ENCODE results near the gene OXCT2. TPM values are rescaled to one million over a fixed set of nuclear protein-coding genes. Genes with fewer than 3 reads are reported as not detected.
"Not testable (repeated sequence)": the region's sequence is repeated elsewhere in the genome, so short reads cannot be mapped to it uniquely, and the experiment has no call there.

The OXCT2 gene
- polyA plus RNA-seq (2012; rRNA removed), result 0.34 and 0.44 TPM in 2 replicates
- 0.26 and 0.28 TPM in 2 replicates for polyA plus RNA-seq (2012; cell fraction: cytosol; rRNA removed)
- polyA plus RNA-seq (2012; cell fraction: nucleus; rRNA removed), result 0.46 and 0.54 TPM in 2 replicates

DNA sequence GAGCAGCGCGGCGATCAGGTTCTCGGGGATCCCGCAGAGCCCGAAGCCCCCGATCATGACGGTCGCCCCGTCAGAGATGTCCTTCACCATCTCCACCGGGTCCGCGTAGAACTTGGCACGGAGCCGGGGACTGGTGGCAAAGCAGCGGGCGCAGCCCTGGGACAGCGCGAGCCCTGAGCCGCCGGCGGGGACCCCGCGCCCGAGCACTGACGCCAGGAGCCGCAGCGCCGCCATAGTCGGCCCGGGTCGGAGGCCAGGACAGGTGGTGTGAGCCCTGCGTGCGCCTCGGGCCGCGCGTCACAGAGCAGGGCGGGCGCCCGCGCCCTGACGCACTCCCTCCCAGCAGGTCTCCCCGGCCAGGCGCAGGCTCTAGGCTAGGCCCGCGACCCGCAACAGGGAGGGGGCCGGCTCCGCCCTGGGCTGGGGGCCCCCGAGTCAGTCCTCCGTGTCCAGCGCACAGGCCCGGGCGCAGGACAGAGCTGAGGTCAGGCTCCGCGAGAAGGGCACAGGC lies at the start of gene OXCT2:
OXCT2 (minus strand) TSS at position 327 of the 511 bp plus-strand sequence; CDS start at position 234, 93 bp downstream.
- CTCF ChIA-PET; H3K9me3 ChIP-seq; H4K20me1 ChIP-seq (ENCODE audit: insufficient read depth); H3K4me1 ChIP-seq (ENCODE audit: control insufficient read depth in 1 of 2, insufficient read depth in 2 of 2, low read depth in 1 of 2, low read length in 1 of 2); H3K36me3 ChIP-seq (replicated peaks in 1 of 2; ENCODE audit: control insufficient read depth in 1 of 2, insufficient read depth in 2 of 2, low read length in 1 of 2); H3F3A ChIP-seq (replicated peaks; ENCODE audit: insufficient read depth); H2AFZ ChIP-seq (ENCODE audit: low read depth); H3K4me2 ChIP-seq; H3K9ac ChIP-seq; DNase-seq; H3K4me3 ChIP-seq (ENCODE audit: low read depth in 2 of 2, low read length in 1 of 2); POLR2A ChIA-PET; H3K27ac ChIP-seq (ENCODE audit: low read depth in 2 of 2, low read length in 1 of 2); H3K79me2 ChIP-seq (ENCODE audit: insufficient read depth); H3K9me2 ChIP-seq; H3K27me3 ChIP-seq (ENCODE audit: insufficient read depth): not testable (repeated sequence)
- no CpG with 5 or more reads among the region's 57 CpGs for WGBS (ENCODE audit: low lambda C conversion rate)

DNA sequence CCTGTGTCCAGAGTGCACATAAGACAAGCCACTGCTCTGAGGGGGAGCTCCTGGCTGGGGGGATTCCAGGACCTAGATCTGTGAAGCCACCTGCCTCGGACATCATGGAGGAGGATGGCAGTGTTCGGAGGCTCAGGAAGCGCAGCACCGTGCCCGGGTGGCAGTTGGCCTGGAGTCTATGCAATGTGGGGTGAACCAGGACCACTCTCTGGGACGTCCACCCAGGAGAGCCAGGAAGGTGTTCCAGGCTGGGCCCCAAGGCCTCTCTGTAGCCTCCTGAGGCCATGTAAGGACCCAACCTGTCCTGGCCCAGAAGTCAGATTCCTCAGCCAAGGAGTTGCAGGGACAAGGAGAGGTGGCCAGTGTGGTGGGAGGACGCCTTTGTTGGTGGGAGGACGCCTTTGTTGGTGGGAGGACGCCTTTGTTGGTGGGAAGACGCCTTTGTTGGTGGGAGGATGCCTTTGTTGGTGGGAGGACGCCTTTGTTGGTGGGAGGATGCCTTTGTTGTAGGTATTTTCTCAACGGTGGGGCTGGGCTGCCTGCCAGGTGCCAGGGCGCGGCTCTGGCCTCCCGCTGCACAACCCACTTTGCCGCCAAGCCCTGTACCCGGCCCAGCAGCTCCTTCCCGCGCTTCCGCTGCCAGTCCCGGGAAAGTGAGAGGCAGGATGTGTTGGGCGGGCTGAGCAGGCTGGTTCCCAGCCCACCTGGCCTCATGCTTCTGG lies 48.1 kb upstream of the OXCT2 start:
- Histone ChIP-seq H3K27me3 (ENCODE audit: insufficient read depth) (no peaks in the 10 kb centered on the region), H3K4me2 (no peak overlapping the region), H4K20me1 (ENCODE audit: insufficient read depth) (no peaks in the 10 kb centered on the region), H3K36me3 (replicated peaks in 1 of 2; ENCODE audit: control insufficient read depth in 1 of 2, insufficient read depth in 2 of 2, low read length in 1 of 2) (no peaks in the 10 kb centered on the region), H3K79me2 (ENCODE audit: insufficient read depth) (no peaks in the 10 kb centered on the region), H3F3A (replicated peaks; ENCODE audit: insufficient read depth) (no peaks in the 10 kb centered on the region), H3K4me3 (ENCODE audit: low read depth in 2 of 2, low read length in 1 of 2) (no peak overlapping the region), H3K9me3 (no peaks in the 10 kb centered on the region), H3K9me2 (no peaks in the 10 kb centered on the region), H3K9ac (no peak overlapping the region), H2AFZ (ENCODE audit: low read depth) (no peak overlapping the region), H3K4me1 (ENCODE audit: control insufficient read depth in 1 of 2, insufficient read depth in 2 of 2, low read depth in 1 of 2, low read length in 1 of 2) (no peaks in the 10 kb centered on the region), H3K27ac (ENCODE audit: low read depth in 2 of 2, low read length in 1 of 2) (no peak overlapping the region)
- ChIA-PET POLR2A (no interaction called here), CTCF (interaction anchor here (1.0 to 9.1 kb wide), 7 partner anchors 17 to 213 kb away, joined by 3 to 126 read pairs (median 13); partner anchors contain the start of gene MYCL)
- TF ChIP-seq TCF12 (IDR thresholded peaks at IDR 0.05), result no peak
- no peak for TF ChIP-seq RFX5 (IDR thresholded peaks at IDR 0.05; ENCODE audit: low read length)
- TF ChIP-seq RCOR1 (IDR thresholded peaks at IDR 0.05; ENCODE audit: low read length), result no peak
- TF ChIP-seq, protein P1, sequence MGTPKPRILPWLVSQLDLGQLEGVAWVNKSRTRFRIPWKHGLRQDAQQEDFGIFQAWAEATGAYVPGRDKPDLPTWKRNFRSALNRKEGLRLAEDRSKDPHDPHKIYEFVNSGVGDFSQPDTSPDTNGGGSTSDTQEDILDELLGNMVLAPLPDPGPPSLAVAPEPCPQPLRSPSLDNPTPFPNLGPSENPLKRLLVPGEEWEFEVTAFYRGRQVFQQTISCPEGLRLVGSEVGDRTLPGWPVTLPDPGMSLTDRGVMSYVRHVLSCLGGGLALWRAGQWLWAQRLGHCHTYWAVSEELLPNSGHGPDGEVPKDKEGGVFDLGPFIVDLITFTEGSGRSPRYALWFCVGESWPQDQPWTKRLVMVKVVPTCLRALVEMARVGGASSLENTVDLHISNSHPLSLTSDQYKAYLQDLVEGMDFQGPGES (IDR thresholded peaks at IDR 0.05; ENCODE audit: low read depth, low read length), result no peak
- TF ChIP-seq GABPA (IDR thresholded peaks at IDR 0.05; ENCODE audit: low read depth), result no peak
- 78% methylated on average over 16 of the region's 22 CpGs for WGBS (ENCODE audit: low lambda C conversion rate)
- DNase-seq, result no peak

DNA sequence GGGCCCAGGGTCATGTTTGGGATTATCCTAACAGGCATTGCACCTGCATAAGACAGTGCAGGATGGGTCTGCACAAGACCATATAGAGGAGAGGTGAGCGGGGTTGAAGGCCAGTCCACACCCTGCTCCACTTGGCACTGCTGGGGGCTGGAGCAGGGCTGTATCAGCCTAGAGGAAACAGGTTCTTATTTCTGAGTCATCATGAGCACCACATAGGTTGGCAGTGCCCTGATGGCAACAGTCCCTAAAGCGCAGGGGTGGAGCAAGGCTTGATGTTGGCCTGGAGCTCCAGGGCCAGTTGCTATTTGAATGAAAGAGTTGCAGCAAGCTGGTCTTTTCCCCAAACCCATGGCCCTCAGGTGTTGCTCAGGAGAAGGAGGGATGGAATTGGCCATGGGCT lies 47.3 kb upstream of the OXCT2 start:
- DNase-seq, result no peak
- POLR2A ChIA-PET, result no interaction called here
- no peak for TF ChIP-seq CHD2 (IDR thresholded peaks at IDR 0.05; ENCODE audit: low read length, partially characterized antibody)
- TF ChIP-seq TEAD4 (IDR thresholded peaks at IDR 0.05; ENCODE audit: borderline replicate concordance, insufficient read depth), result no peak
- no peak for TF ChIP-seq POLR2AphosphoS5 (IDR thresholded peaks at IDR 0.05; ENCODE audit: low read depth, low read length)
- TF ChIP-seq ELF1 (IDR thresholded peaks at IDR 0.05), result no peak
- no peak for TF ChIP-seq RFX5 (IDR thresholded peaks at IDR 0.05; ENCODE audit: low read length)
- no peak for TF ChIP-seq GABPA (IDR thresholded peaks at IDR 0.05; ENCODE audit: low read depth)
- no peak for TF ChIP-seq RCOR1 (IDR thresholded peaks at IDR 0.05; ENCODE audit: low read length)
- TF ChIP-seq NFIC (IDR thresholded peaks at IDR 0.05; ENCODE audit: borderline replicate concordance), result no peak
- TF ChIP-seq, protein P2, sequence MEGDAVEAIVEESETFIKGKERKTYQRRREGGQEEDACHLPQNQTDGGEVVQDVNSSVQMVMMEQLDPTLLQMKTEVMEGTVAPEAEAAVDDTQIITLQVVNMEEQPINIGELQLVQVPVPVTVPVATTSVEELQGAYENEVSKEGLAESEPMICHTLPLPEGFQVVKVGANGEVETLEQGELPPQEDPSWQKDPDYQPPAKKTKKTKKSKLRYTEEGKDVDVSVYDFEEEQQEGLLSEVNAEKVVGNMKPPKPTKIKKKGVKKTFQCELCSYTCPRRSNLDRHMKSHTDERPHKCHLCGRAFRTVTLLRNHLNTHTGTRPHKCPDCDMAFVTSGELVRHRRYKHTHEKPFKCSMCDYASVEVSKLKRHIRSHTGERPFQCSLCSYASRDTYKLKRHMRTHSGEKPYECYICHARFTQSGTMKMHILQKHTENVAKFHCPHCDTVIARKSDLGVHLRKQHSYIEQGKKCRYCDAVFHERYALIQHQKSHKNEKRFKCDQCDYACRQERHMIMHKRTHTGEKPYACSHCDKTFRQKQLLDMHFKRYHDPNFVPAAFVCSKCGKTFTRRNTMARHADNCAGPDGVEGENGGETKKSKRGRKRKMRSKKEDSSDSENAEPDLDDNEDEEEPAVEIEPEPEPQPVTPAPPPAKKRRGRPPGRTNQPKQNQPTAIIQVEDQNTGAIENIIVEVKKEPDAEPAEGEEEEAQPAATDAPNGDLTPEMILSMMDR (IDR thresholded peaks at IDR 0.05), result no peak
- TF ChIP-seq, protein P3, sequence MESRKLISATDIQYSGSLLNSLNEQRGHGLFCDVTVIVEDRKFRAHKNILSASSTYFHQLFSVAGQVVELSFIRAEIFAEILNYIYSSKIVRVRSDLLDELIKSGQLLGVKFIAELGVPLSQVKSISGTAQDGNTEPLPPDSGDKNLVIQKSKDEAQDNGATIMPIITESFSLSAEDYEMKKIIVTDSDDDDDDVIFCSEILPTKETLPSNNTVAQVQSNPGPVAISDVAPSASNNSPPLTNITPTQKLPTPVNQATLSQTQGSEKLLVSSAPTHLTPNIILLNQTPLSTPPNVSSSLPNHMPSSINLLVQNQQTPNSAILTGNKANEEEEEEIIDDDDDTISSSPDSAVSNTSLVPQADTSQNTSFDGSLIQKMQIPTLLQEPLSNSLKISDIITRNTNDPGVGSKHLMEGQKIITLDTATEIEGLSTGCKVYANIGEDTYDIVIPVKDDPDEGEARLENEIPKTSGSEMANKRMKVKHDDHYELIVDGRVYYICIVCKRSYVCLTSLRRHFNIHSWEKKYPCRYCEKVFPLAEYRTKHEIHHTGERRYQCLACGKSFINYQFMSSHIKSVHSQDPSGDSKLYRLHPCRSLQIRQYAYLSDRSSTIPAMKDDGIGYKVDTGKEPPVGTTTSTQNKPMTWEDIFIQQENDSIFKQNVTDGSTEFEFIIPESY (IDR thresholded peaks at IDR 0.05; ENCODE audit: borderline replicate concordance, low read depth), result no peak
- TF ChIP-seq, protein P4, sequence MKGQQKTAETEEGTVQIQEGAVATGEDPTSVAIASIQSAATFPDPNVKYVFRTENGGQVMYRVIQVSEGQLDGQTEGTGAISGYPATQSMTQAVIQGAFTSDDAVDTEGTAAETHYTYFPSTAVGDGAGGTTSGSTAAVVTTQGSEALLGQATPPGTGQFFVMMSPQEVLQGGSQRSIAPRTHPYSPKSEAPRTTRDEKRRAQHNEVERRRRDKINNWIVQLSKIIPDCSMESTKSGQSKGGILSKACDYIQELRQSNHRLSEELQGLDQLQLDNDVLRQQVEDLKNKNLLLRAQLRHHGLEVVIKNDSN (IDR thresholded peaks at IDR 0.05; ENCODE audit: borderline replicate concordance, low read depth), result no peak
- no peak for TF ChIP-seq SIN3A (IDR thresholded peaks at IDR 0.05; ENCODE audit: borderline replicate concordance, low read depth, low read length)

More for the DNA sequence above, 47.3 kb upstream of the OXCT2 start:
- Histone ChIP-seq H3K9me2 (no peaks in the 10 kb centered on the region), H3K36me3 (replicated peaks in 1 of 2; ENCODE audit: control insufficient read depth in 1 of 2, insufficient read depth in 2 of 2, low read length in 1 of 2) (no peaks in the 10 kb centered on the region), H3K4me3 (ENCODE audit: low read depth in 2 of 2, low read length in 1 of 2) (no peak overlapping the region), H3F3A (replicated peaks; ENCODE audit: insufficient read depth) (no peaks in the 10 kb centered on the region), H3K4me2 (no peak overlapping the region), H3K9me3 (no peaks in the 10 kb centered on the region), H3K27me3 (ENCODE audit: insufficient read depth) (no peaks in the 10 kb centered on the region), H3K4me1 (ENCODE audit: control insufficient read depth in 1 of 2, insufficient read depth in 2 of 2, low read depth in 1 of 2, low read length in 1 of 2) (no peaks in the 10 kb centered on the region), H3K9ac (no peak overlapping the region), H3K79me2 (ENCODE audit: insufficient read depth) (no peaks in the 10 kb centered on the region), H2AFZ (ENCODE audit: low read depth) (no peak overlapping the region), H4K20me1 (ENCODE audit: insufficient read depth) (no peaks in the 10 kb centered on the region), H3K27ac (ENCODE audit: low read depth in 2 of 2, low read length in 1 of 2) (no peak overlapping the region)
- CTCF ChIA-PET, result interaction anchor here (0.8 to 9.1 kb wide), 8 partner anchors 9 to 214 kb away, joined by 3 to 126 read pairs (median 22); partner anchors contain the start of gene MYCL
- WGBS (ENCODE audit: low lambda C conversion rate), result 60% methylated on average over 1 of the region's 2 CpGs
